Keratinocyte (primary cell): Measurements from ENCODE around the gene SIPA1. TPM values are rescaled to one million over a fixed set of nuclear protein-coding genes. Genes with fewer than 3 reads are reported as not detected.
A peak's percentile ranks its signal among the peaks of the same experiment; 100 is the strongest.

Source experiments
- DNase-seq: peaks from one replicate; pipeline ENCODE4 v3.0.0-alpha.2; 2011; ENCODE audit warnings: low read depth, missing footprints, low spot score
- FAIRE-seq: peaks from 2 replicates; lab custom pipeline; 2011; peaks lifted over from hg19 to GRCh38; lab: Jason Lieb, UNC
- H2AFZ ChIP-seq: 2 replicates; pipeline ENCODE4 v1.6.0; 2012; ENCODE audit warnings: low read length, control low read depth, inconsistent platforms; ENCODE audit not compliant: control insufficient read depth
- H3K27ac ChIP-seq: 2 replicates; pipeline ENCODE4 v1.5.1; 2011; ENCODE audit warnings: low read length; ENCODE audit not compliant: control insufficient read depth, insufficient read depth
- H3K27me3 ChIP-seq: 3 replicates; pipeline ENCODE4 v1.6.0; 2011; ENCODE audit warnings: low read length; ENCODE audit not compliant: control insufficient read depth, insufficient read depth; ENCODE audit errors: extremely low read depth
- H3K36me3 ChIP-seq, 2 experiments: 2 replicates in 1 of 2; 3 replicates in 1 of 2; pipeline ENCODE4 v1.5.1; 2011; ENCODE audit warnings: low read length in 2 of 2, mild to moderate bottlenecking in 1 of 2; ENCODE audit not compliant: control insufficient read depth in 2 of 2, insufficient read depth in 2 of 2; ENCODE audit errors: extremely low read depth in 1 of 2
- H3K4me1 ChIP-seq: 3 replicates; pipeline ENCODE4 v1.5.1; 2011; ENCODE audit warnings: low read length; ENCODE audit not compliant: control insufficient read depth, insufficient read depth; ENCODE audit errors: extremely low read depth
- H3K4me2 ChIP-seq: 3 replicates; pipeline ENCODE4 v1.6.0; 2011; ENCODE audit warnings: low read depth, low read length; ENCODE audit not compliant: control insufficient read depth, insufficient read depth; ENCODE audit errors: extremely low read depth
- H3K4me3 ChIP-seq, 3 experiments: fragments of 200-600 bp in 1 of 3; sonication (generic) in 1 of 3; 2 replicates in 2 of 3; 3 replicates in 1 of 3; pipeline ENCODE4 v1.5.1; 2011 to 2016; ENCODE audit warnings: low read length in 3 of 3, mild to moderate bottlenecking in 3 of 3, control low read depth in 2 of 3, inconsistent platforms in 1 of 3, low read depth in 1 of 3, mixed read lengths in 1 of 3, mixed run types in 1 of 3, moderate library complexity in 1 of 3; ENCODE audit not compliant: control insufficient read depth in 2 of 3, insufficient read depth in 2 of 3; ENCODE audit errors: extremely low read depth in 1 of 3
- H3K79me2 ChIP-seq: 2 replicates; pipeline ENCODE4 v1.6.0; 2012; ENCODE audit warnings: low read length; ENCODE audit not compliant: control insufficient read depth, insufficient read depth
- H3K9ac ChIP-seq: 3 replicates; pipeline ENCODE4 v1.6.0; 2011; ENCODE audit warnings: low read length; ENCODE audit not compliant: control insufficient read depth, insufficient read depth; ENCODE audit errors: extremely low read depth
- H3K9me1 ChIP-seq: 3 replicates; pipeline ENCODE4 v1.6.0; 2011; ENCODE audit warnings: low read length; ENCODE audit not compliant: control insufficient read depth, insufficient read depth; ENCODE audit errors: extremely low read depth
- H3K9me3 ChIP-seq: 2 replicates; pipeline ENCODE4 v1.5.1; 2012; ENCODE audit warnings: low read depth, low read length; ENCODE audit not compliant: control insufficient read depth
- H4K20me1 ChIP-seq: 3 replicates; pipeline ENCODE4 v1.6.0; 2011; ENCODE audit warnings: low read length; ENCODE audit not compliant: control insufficient read depth, insufficient read depth; ENCODE audit errors: extremely low read depth
- CTCF ChIP-seq, 3 experiments: IDR thresholded peaks in 1 of 3; conservative IDR thresholded peaks in 1 of 3; optimal IDR thresholded peaks in 1 of 3; 2 replicates in 2 of 3; 3 replicates in 1 of 3; pipeline versions ENCODE3 to v1.5.1; 2011; ENCODE audit warnings: low read length in 3 of 3, mild to moderate bottlenecking in 3 of 3, moderate library complexity in 2 of 3, control low read depth in 1 of 3, inconsistent platforms in 1 of 3; ENCODE audit not compliant: insufficient read depth in 2 of 3; ENCODE audit errors: extremely low read depth in 1 of 3
- EZH2 ChIP-seq: IDR thresholded peaks from one replicate; pipeline ENCODE4 v1.6.1; 2012; ENCODE audit warnings: inconsistent platforms, mild to moderate bottlenecking, low read length, moderate library complexity
- dilution Hi-C: fragments of 300-500 bp; cut with MboI; formaldehyde crosslinking; loops from one replicate; pipeline ENCODE4 v1.7.0; 2020; ENCODE audit warnings: low sequenced_read_pairs; ENCODE audit not compliant: extremely low pct_ligation_motif_present
- polyA plus RNA-seq, 5 experiments: library from polyadenylated mRNA; depleted of rRNA in 3 of 5; stranded (reverse) in 3 of 5; stranded (forward) in 1 of 5; unstranded in 1 of 5; fragments of >200 nt; gene quantifications; 1 replicate in 1 of 5; 2 replicates in 3 of 5; 3 replicates in 1 of 5; pipeline versions ENCODE4 v1.2.1 to v1.2.3, GENCODE V29; 2011 to 2012; ENCODE audit warnings: missing spikeins in 2 of 5, low read depth in 1 of 5, low replicate concordance in 1 of 5

SIPA1 gene
- polyA plus RNA-seq, 1 donor (not counting 4 experiments of a cell fraction or from before 2014, with no cell fraction given) = 4.5 TPM

DNA sequence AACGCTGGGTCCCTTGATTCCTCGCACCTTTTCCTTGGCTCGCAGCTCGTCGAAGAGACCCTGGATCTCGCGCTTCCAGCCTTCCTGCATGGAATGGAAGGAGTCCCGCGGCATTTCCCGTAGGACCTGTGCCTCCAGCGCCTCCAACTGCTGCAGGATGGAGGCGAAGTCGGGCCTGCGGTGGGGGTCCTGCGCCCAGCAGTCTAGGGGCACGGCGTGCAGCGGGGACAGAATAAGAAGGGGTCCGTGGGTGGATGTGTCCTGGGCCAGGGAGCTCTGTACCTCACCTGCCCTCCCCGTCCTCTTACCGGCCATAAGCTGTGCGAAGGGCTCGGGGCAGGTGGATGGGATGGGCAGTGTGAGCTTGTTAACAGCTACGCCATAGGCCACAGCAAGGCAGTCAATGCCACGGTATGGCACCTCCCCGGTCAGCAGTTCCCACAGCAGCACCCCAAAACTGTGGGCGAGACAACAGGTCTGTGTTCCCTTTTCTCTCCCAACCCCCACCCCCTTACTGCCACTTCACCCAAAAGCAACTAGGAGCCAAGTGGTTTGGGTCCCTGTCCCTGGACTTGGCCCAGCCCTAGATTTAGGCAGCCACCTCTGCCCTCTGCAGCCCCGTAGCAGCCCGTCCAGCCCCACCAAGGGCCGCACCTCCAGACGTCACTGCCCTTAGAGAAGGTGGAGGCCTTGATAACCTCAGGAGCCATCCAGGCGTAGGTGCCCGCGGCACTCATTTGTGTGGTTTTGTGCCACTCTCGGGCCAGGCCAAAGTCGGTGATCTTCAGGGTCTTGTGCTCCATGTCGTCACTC lies 30.1 kb upstream of the SIPA1 start:
- Histone ChIP-seq H3K4me2 (peak overlapping the region; percentile 58), H3K9me3 (no peaks in the 10 kb centered on the region), H3K79me2 (peaks cover 23% of the 10 kb centered on the region), H3K9ac (no peak overlapping the region), H3K27me3 (no peaks in the 10 kb centered on the region), H3K27ac (no peak overlapping the region), H3K4me1 (peaks cover 18% of the 10 kb centered on the region), H4K20me1 (no peaks in the 10 kb centered on the region), H3K9me1 (no peaks in the 10 kb centered on the region), H2AFZ (no peak overlapping the region), H3K4me3 (peak overlapping the region in 1 of 3 experiments; percentile 34), H3K36me3 (peaks cover 26 to 27% of the 10 kb centered on the region in 2 experiments)
- FAIRE-seq (no peak), DNase-seq (no peak)
- TF ChIP-seq EZH2 (no peak), CTCF (optimal IDR thresholded peaks at IDR 0.05 in 1 of 3, IDR thresholded peaks at IDR 0.05 in 1 of 3, conservative IDR thresholded peaks at IDR 0.05 in 1 of 3; ENCODE audit: extremely low read depth in 1 of 3, insufficient read depth in 2 of 3, low read length in 3 of 3) (no peak)
- dilution Hi-C loops = no loop called here

GRCh38 chr11:65609229-65609628 lies 28.7 kb upstream of the SIPA1 start:
- DNase-seq = no peak
- dilution Hi-C loops = no loop called here
- no peaks in the 10 kb centered on the region for H3K9me1 ChIP-seq
- TF ChIP-seq CTCF (optimal IDR thresholded peaks at IDR 0.05 in 1 of 3, IDR thresholded peaks at IDR 0.05 in 1 of 3, conservative IDR thresholded peaks at IDR 0.05 in 1 of 3; ENCODE audit: extremely low read depth in 1 of 3, insufficient read depth in 2 of 3, low read length in 3 of 3) (no peak), EZH2 (no peak)
- H3K9ac ChIP-seq = no peak overlapping the region
- no peaks in the 10 kb centered on the region for H3K9me3 ChIP-seq
- H3K27me3 ChIP-seq = no peaks in the 10 kb centered on the region
- H3K4me3 ChIP-seq = no peak overlapping the region
- no peak overlapping the region for H3K4me2 ChIP-seq
- H2AFZ ChIP-seq = no peak overlapping the region
- H4K20me1 ChIP-seq = no peaks in the 10 kb centered on the region
- no peak for FAIRE-seq
- H3K27ac ChIP-seq = no peak overlapping the region
- H3K36me3 ChIP-seq = peaks cover 23 to 30% of the 10 kb centered on the region in 2 experiments
- peaks cover 36% of the 10 kb centered on the region for H3K79me2 ChIP-seq
- H3K4me1 ChIP-seq = peaks cover 24% of the 10 kb centered on the region
